NCI-H526 (cell line): ENCODE data around the gene SHC2.
"Not testable (repeated sequence)": the region's sequence is repeated elsewhere in the genome, so short reads cannot be mapped to it uniquely, and the experiment has no call there.

Experiments used
- DNase-seq, 2 experiments: peaks; one replicate each; lab custom pipeline; 2025; lab: John Stamatoyannopoulos, UW

The SHC2 gene

DNA sequence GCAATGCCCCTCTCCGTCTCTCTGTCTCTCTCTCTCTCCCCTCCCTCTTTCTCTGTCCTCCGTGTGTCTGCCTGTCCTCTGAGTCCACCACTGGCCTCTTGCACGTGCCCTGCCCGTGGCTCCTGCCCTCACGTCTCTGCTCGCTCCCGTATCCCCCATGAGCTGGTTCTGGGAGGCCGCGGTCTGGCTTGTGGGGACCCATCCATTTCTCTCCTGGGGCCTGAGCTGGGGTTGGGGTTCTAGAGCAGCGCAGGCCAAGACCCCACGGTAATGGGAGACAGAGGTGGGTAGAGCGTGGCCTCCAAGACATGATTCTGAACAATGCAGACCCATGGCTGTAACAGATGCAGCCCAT is 70.9 kb downstream of the SHC2 start:
- no peak for DNase-seq

DNA sequence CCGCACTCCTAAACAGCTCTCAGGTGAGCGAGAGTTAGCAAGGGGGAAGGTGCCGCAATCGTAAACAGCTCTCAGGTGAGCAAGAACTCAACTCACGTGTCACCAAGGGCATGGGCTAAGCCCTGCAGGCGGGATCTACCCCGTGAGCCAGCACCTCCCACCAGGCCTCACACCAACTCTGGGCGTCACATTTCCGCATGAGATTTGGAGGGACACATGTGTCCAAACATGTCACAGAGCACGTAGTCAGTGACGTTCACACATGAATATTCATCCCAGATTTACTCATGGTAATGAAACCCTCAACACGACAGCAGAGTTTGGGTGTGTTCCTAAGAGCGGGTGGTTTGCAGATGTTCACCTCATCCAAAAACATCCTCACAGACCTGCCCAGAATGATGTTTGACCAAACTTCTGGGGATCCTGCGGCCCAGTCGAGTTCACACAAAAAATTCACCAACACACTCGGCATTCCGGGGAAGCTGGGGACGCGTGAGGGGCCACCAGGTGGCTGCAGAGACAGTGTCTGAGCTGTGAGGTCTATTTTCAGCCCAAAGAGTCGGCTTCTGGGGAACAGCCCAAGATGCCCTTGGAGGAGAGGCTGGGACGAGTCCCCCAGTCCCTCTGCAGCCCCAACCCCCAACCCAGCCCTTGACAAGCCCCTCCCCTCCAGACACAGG is 71.4 kb downstream of the SHC2 start:
- no peak for DNase-seq

DNA sequence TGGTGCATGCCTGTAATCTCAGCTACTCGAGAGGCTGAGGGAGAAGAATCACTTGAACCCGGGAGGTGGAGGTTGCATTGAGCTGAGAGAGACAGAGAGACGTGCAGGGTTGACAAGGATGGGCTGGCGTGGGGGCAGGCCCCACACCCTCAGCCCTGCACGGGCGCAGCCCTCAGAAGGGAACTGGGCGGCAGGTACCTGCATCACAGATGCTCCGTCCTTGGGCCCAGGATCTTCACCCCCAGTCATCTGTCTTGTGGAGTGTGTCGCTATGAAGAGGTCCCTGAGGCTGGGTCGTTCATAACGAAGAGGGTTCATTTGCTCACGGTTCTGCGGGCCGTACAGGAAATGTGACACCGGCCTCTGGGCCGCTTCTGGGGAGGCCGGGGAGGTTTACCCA is 72.1 kb downstream of the SHC2 start:
- no peak for DNase-seq

DNA sequence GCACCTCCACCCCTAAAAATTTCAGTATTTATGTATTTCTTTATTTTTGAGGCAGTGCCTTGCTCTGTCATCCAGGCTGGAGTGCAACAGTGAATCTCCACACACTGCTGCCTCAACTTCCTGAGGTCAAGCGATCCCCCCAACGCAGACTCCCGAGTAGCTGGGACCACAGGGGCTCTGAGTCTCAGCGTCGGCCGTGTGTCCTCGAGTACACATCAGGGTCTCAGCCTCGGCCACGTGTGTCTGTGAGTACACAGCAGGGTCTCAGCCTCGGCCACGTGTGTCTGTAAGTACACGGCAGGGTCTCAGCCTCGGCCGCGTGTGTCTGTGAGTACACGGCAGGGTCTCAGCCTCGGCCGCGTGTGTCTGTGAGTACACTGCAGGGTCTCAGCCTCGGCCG is 73.1 kb downstream of the SHC2 start:
- DNase-seq, result no peak

DNA sequence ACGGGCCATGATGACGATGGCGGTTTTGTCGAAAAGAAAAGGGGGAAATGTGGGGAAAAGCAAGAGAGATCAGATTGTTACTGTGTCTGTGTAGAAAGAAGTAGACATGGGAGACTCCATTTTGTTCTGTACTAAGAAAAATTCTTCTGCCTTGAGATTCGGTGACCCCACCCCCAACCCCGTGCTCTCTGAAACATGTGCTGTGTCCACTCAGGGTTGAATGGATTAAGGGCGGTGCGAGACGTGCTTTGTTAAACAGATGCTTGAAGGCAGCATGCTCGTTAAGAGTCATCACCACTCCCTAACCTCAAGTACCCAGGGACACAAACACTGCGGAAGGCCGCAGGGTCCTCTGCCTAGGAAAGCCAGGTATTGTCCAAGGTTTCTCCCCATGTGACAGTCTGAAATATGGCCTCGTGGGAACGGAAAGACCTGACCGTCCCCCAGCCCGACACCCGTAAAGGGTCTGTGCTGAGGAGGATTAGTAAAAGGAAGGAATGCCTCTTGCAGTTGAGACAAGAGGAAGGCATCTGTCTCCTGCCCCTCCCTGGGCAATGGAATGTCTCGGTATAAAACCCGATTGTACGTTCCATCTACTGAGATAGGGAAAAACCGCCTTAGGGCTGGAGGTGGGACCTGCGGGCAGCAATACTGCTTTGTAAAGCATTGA is 74.1 kb downstream of the SHC2 start:
- not testable (repeated sequence) for DNase-seq

DNA sequence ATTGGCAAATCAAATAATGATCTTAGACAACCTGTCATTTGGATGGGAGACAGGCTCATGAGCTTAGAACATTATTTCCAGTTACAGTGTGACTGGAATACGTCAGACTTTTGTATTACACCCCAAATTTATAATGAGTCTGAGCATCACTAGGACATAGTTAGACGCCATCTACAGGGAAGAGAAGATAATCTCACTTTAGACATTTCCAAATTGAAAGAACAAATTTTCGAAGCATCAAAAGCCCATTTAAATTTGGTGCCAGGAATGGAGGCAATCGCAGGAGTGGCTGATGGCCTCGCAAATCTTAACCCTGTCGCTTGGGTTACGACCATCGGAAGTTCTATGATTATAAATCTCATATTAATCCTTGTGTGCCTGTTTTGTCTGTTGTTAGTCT is 74.6 kb downstream of the SHC2 start:
- not testable (repeated sequence) for DNase-seq

DNA sequence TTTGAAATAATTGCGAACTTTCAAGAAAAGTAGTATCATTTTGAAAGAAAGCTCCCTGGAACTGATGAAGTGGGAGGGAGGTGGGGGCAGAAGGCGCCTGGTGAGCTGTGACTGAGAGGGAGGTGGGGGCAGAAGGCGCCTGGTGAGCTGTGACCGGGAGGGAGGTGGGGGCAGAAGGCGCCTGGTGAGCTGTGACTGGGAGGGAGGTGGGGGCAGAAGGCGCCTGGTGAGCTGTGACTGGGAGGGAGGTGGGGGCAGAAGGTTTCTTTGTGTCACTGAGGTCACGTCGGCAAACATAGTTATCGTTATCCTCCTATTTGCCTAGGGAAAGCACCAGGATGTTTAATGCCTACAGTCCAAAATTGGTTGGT is 76.0 kb downstream of the SHC2 start:
- peak; percentile 50 to 71 for DNase-seq

DNA sequence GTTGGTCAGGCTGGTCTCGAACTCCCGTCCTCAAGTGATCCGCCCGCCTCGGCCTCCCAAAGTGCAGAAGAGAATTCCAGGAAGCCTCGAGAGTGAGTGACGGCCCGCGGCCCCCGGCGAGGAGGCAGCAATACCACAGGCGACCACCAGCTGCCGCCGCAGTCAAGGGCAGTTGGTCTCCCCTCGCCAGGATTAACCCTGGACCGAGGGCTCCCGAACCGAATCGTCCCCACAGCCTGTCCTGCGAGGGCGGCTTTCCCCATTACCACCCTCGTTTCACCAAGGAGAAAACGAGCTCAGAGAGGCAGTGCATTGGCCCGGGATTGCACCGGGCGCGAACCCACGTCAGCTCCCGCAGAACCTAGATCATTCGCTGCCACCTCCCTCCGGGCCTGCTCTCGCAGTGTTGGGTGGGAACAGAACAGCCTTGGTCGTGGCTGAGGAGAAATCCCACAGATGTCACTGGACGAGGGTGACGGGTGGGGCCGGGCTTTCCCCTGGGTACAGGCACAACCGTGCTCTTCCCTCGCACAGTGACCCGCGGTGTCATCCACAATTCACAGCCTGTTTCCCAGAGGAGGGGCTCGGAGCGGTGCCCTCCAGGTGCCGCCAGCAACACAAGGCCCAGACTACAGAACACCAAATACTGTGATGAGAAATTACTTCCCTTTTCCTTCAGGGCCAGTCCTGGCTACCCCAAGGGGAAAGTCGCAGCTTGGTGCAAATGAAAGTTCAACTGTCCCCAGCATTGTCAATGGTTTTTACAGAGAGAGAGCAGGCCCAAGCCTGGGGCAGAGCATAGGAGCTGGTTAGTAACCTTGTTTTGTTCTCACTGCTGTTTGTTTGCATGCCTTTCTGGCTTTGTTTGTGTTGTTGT is 76.7 kb downstream of the SHC2 start:
- no peak for DNase-seq

DNA sequence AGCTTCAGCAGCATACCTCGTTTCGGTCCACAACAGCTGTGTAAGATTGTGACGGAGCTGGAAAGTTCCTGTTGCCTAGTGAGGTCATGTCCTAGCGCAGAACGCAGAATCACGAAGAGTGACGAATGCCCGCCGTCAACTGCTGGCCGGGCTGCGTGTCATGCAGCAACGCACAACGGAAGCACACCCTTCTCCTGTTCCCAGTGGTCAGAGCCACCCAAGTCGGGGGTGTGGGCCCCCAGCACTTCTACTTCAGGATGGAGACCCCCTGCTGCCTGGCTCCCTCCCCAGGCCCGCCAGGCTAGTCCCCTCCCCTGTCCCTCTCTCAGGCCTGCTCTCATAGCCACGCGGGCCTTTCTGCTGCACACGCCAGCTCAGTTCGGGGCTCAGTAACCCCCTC is 77.8 kb downstream of the SHC2 start:
- DNase-seq, result no peak

DNA sequence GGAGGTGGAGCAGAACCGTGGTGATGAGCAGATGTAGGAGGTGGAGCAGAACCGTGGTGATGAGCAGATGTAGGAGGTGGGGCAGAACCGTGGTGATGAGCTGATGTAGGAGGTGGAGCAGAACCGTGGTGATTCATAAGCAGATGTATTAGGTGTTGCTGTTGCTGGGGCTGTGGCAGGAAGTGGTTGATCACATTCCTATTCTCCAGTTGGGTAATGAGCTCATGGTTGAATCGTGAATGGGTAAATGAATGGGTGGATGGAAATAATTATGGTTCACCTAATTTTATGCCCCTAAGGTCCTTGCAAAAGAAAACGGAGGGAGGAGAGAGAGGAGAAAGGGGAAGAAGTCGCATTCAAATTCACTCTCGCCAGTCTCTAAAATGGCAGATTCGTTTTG is 78.3 kb downstream of the SHC2 start:
- DNase-seq, result not testable (repeated sequence)

DNA sequence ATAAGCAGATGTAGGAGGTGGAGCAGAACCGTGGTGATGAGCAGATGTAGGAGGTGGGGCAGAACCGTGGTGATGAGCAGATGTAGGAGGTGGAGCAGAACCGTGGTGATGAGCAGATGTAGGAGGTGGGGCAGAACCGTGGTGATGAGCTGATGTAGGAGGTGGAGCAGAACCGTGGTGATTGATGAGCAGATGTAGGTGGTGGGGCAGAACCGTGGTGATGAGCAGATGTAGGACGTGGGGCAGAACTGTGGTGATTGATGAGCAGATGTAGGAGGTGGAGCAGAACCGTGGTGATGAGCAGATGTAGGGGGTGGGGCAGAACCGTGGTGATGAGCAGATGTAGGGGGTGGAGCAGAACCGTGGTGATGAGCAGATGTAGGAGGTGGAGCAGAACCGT is 78.9 kb downstream of the SHC2 start:
- not testable (repeated sequence) for DNase-seq

DNA sequence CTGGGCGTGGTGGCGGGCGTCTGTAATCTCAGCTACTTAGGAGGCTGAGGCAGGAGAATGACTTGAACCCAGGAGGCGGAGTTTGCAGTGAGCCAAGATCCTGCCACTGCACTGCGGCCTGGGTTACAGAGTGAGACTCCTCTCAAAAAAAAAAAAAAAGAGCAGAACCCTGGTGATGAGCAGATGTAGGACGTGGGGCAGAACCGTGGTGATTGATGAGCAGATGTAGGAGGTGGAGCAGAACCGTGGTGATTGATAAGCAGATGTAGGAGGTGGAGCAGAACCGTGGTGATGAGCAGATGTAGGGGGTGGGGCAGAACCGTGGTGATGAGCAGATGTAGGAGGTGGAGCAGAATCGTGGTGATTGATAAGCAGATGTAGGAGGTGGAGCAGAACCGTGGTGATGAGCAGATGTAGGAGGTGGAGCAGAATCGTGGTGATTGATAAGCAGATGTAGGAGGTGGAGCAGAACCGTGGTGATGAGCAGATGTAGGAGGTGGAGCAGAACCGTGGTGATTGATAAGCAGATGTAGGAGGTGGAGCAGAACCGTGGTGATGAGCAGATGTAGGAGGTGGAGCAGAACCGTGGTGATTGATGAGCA is 80.1 kb downstream of the SHC2 start:
- DNase-seq, result not testable (repeated sequence)

DNA sequence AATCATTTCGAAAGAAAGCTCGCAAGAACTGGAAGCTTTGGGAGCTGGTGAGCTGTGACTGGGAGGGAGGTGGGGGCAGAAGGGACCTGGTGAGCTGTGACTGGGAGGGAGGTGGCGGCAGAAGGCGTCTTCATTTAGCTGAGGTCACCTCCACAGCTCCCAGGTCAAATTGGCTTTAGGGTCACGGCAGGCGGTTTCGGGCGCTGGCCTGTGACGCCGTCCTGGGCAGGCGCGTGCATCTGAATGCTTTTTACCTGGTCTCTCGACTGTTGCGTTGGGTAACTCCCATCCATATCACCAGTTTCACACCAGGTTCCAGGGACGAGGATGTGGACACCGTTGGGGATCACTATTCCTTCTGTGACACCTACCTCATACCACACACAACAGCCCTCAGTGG is 81.0 kb downstream of the SHC2 start:
- no peak for DNase-seq

DNA sequence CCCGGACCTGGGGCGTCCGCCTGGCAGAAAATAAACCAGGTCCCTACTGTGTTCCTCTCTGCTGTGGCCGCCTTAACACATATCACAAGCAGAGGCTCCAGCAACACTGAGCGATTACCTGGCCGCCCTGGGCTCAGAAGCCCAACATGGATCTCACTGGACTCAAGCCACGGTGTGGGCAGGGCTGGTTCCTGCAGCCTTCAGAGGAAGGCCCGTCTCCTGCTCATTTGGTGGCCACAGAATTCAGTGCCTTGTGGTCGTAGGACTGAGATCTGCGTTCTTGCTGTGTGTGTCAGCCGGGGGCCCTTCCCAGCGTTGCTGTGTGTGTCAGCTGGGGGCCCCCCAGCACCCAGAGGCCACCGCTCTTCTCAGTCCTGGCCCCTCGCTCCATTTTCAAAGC is 82.1 kb downstream of the SHC2 start:
- no peak for DNase-seq

DNA sequence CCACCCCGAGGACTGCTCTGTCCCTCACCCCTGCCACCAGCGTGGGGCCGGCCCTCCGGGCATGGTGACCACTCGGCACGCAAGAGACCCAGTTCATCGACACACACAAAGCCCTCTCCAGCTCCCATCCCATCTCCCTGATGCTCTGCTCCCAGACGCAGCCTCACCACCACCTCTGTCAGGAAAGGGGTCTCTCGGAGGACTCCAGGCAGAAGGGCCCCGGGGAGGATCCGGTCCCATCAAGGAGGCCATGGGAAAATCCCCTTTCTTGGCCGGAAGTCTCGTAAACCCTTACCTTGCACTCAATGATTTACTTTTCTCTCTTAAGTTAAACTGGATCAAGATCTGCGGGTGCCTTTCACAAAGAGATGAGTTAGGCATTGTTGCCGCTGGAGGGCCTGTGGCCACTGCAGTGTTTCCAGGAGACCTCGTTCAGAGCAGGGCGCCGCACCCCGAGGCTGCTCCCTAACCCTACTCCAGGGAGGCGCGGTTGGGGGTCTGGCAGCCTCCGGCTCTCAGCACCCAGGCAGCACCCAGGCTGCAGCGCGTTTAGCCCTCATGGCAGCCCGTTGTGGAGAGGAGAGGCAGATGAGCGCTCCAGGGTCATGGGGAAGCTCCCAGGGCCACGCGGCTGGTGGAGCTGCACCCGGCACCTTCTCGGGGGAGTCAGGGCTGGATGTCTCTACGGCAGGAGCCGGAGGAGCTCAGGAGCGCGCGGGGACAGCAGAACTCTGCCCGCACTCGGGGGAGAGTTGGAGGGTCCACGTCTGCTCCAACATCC is 82.8 kb downstream of the SHC2 start:
- DNase-seq, result no peak

DNA sequence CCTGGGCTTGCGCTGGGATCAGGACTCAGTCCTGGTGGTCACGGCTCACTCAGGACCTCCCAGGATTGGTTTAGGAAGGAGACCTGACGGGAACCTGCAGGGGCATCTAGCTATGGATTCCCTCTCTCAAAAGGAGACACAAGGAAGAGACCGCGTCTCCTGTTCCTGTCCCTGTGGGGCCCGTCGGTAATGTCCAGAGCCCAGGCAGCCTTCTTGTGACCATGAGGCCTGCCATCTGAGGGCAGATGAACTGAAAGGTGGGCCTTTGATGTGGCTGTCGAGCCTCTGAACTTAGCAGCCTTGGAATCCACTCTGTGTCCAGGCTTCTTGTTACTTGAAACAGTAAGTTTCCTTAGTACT is 84.7 kb downstream of the SHC2 start:
- no peak for DNase-seq

DNA sequence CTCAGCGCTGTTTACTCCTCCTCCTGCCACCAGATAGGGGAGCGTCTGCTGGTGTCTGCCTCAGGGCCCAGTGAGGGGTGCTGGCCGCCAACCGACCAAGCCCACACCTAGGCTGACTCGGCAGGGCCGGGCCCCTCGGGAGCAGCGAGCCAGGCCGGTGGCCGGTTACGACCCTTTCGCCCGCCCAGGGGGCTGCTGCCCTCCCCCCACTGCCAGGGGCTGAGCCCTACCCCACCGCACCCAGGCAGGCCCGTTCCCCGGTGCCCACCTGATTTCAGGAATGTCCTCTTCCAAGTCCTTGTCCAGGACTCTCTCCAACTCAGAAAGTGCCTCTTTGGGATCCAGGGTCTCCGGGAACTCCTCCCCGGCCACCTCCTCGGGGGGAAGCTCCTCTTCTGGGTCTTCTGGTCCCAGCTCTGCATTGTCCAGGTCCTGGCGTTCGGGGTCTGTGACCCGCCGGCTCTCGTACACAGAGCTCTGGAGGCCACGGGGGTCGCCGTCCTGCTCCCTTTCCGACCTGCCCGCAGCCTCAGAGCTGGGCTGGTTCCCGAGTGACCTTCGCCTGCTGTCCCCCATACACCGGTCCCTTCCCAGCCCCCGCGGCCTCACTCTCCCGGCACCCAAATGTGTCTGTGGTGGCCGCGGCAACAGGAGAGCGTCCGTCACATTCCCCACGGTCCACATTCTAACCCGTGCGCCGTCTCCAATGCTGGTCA is 85.3 kb downstream of the SHC2 start:
- no peak for DNase-seq

DNA sequence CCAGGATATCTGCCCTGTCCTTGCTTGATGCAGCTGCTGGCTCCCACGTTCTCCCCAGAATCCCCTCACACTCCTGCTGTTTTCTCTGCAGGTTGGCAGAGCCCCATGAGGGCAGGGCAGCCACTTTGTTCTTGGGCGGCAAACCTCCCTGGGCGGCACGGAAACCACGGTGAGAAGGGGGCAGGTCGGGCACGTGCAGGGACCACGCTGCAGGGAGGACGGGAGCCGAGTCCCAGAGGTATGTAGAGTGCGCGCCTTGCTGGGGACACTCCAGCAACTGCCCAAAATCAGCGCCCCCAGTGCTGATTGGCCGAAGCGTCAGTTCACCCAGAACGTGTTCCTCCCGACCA is 86.0 kb downstream of the SHC2 start:
- DNase-seq, result no peak

DNA sequence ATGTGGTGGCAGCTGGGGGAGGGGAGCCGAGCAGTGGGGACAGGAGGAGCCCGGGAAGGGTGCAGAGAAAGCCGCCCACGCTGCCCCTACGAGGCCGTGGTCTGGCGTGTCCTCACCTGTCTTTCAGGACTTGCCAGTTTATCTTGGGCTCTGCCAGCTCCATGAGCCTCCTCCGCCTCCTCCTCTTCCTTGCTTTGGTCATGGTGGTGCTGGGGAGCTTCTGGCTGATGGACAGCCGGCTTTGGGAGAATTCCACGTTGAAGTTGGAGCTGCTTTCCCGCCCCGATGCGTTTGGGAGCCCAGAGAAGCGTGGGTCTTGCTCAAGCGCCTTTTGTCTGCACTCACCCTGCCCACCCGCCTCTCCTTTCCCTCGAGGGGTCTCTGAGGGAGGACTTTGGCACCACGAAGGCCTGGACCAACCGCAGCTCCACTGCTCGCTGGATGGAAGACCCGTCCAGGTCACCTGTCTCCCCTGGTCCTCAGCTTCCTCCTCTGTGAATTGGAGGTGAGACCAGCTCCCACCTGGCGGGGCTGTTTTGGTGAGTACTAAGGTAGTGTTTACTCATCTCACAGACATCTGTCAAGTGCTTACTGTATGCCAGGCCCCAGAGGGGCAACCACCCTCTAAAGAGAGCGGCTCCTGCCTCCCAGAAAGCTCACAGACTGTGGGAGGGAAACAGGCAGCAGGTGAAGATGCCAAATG is 86.5 kb downstream of the SHC2 start:
- no peak for DNase-seq

DNA sequence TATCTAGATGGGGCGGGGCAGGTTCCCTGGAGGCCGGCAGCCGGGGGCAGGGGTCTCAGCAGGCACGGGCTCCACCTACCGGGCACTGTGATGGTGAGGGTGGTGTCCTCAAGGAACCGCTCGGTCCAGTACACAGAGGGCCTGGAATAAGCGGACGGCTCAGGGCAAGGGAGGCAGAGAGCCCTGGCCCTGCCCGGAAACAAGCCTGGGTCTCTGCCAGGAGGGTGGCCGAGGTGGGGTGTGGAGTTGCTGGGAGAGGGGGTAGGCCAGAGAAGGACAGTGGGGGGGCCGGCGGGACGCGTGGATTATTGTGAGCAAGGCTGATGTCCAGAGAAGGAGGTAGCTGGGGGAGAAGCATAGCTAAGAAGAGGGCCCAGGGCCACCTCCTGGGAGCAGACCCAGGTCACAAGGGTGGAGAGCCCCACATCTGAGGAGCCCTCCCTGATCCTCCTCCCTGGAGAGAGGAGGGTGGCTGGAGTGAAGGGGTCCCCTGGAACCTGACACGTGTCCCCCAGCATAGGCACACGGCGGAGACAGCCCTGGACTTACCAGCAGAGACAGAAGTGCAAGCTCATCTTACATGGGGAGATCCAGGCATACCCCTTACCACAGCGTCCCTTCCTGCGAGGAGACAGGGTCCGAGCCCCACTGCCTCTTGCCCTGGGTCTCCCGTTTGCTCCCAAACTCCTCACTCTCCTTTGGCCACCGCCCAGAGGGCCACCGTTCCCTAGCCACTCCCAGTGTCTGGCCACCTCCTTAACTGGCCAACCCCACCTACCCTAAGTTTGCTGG is 87.2 kb downstream of the SHC2 start:
- no peak for DNase-seq
